ENCODE results near the gene RIBC2. TPM values are rescaled to one million over a fixed set of nuclear protein-coding genes. Genes with fewer than 3 reads are reported as not detected.

Gene RIBC2
- total and polyA plus RNA-seq, 2 of the 4 experiments (the other 2 are of a cell fraction) = 0.29 to 0.36 TPM

- H3K9me3 ChIP-seq (ENCODE audit: control insufficient read depth, insufficient read depth, low read length) = no peaks in the 10 kb centered on the region
- H3K9ac ChIP-seq (ENCODE audit: low read depth, low read length) = no peak overlapping the region
- H4K8ac ChIP-seq (ENCODE audit: low read depth in 2 of 2, low read length in 2 of 2) = no peak overlapping the region
- H4K20me1 ChIP-seq (ENCODE audit: insufficient read depth, low read length) = no peaks in the 10 kb centered on the region
- H3K56ac ChIP-seq (ENCODE audit: extremely low read depth, insufficient read depth, low read length) = no peak overlapping the region
- H3K9me1 ChIP-seq (ENCODE audit: insufficient read depth, low read length) = no peaks in the 10 kb centered on the region
- ATAC-seq (ENCODE audit: low read depth) (no peak), DNase-seq (no peak)
- POLR2A ChIA-PET (ENCODE audit: unreplicated experiment) = no interaction called here
- no peak overlapping the region for H2BK15ac ChIP-seq (ENCODE audit: low read depth, low read length)
- H4K91ac ChIP-seq (ENCODE audit: insufficient read depth, low read depth, low read length) = no peak overlapping the region
- WGBS, 2 experiments (ENCODE audit: extremely low coverage in 2 of 2, insufficient read length in 1 of 2) = 22% methylated on average over 1 of the region's 2 CpGs; no CpG with 5 or more reads in 1 of the 2 experiments
- TF ChIP-seq, protein P1, sequence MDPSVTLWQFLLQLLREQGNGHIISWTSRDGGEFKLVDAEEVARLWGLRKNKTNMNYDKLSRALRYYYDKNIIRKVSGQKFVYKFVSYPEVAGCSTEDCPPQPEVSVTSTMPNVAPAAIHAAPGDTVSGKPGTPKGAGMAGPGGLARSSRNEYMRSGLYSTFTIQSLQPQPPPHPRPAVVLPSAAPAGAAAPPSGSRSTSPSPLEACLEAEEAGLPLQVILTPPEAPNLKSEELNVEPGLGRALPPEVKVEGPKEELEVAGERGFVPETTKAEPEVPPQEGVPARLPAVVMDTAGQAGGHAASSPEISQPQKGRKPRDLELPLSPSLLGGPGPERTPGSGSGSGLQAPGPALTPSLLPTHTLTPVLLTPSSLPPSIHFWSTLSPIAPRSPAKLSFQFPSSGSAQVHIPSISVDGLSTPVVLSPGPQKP (IDR thresholded peaks at IDR 0.05; ENCODE audit: borderline replicate concordance, low read depth, low read length) = no peak
- TF ChIP-seq RCOR1 (IDR thresholded peaks at IDR 0.05; ENCODE audit: insufficient replicate concordance, low read length) (no peak), RFX5 (IDR thresholded peaks at IDR 0.05; ENCODE audit: low read depth, low read length) (no peak)
- H2AK9ac ChIP-seq (replicated peaks; ENCODE audit: low read depth, low read length, poor library complexity) = no peak overlapping the region
- no peak overlapping the region for H3K27ac ChIP-seq (ENCODE audit: insufficient read depth, low read length)
- H3K27me3 ChIP-seq (ENCODE audit: control insufficient read depth, insufficient read depth, low read length) = peaks cover 5% of the 10 kb centered on the region
- no peak overlapping the region for H2BK120ac ChIP-seq (ENCODE audit: low read depth, low read length)
- H2BK5ac ChIP-seq (ENCODE audit: low read depth, low read length, poor library complexity, severe bottlenecking) = no peak overlapping the region
- CTCF ChIA-PET = interaction anchor here (1.1 kb wide), 1 partner anchor 24 kb away, joined by 3 read pairs; no protein-coding TSS in a partner anchor
- H2AK5ac ChIP-seq (ENCODE audit: low read depth, low read length) = no peak overlapping the region
- BruUV-seq (replicated peaks) = no TSS peak
- no peak overlapping the region for H3K4me3 ChIP-seq (ENCODE audit: insufficient read depth, low read depth, low read length)
- dilution Hi-C loops (cut with HindIII; ENCODE audit: low sequenced_read_pairs, unreplicated experiment) (no loop called here), intact Hi-C loops (cut with micrococcal nuclease) (no loop called here), in situ Hi-C loops (cut with MboI; ENCODE audit: low sequenced_read_pairs) (no loop called here)
- no peak overlapping the region for H3K4me2 ChIP-seq (ENCODE audit: low read depth, low read length)
- no peak overlapping the region for H4K5ac ChIP-seq (ENCODE audit: low read depth, low read length)
- H2BK20ac ChIP-seq (ENCODE audit: low read depth, low read length) = no peak overlapping the region
- no peak overlapping the region for H3K23ac ChIP-seq (ENCODE audit: low read depth, low read length)
- H3K79me1 ChIP-seq (ENCODE audit: low read depth in 1 of 2, low read length in 2 of 2) = no peaks in the 10 kb centered on the region
- no peaks in the 10 kb centered on the region for H3K4me1 ChIP-seq (ENCODE audit: control insufficient read depth, insufficient read depth, low read length)
- no peak overlapping the region for H3K14ac ChIP-seq (replicated peaks; ENCODE audit: low read depth, low read length)
- H2AFZ ChIP-seq (replicated peaks; ENCODE audit: low read length, poor library complexity) = no peak overlapping the region
- no peak overlapping the region for H3K18ac ChIP-seq (ENCODE audit: low read depth, low read length)
- no peaks in the 10 kb centered on the region for H3K36me3 ChIP-seq (ENCODE audit: control insufficient read depth, insufficient read depth, low read length)
- no peak overlapping the region for H3K4ac ChIP-seq (ENCODE audit: low read depth, low read length)
Measured at GRCh38 chr22:45381348-45381747, 32.1 kb upstream of the RIBC2 start.

Measured in IMR-90 (cell line).